ENCODE data around the gene ACSS3. TPM values are rescaled to one million over a fixed set of nuclear protein-coding genes. Genes with fewer than 3 reads are reported as not detected.
A peak's percentile ranks its signal among the peaks of the same experiment; 100 is the strongest.

ACSS3 gene
- total RNA-seq, 2 donors from 2014 or later = 28.3 to 29.4 TPM

DNA sequence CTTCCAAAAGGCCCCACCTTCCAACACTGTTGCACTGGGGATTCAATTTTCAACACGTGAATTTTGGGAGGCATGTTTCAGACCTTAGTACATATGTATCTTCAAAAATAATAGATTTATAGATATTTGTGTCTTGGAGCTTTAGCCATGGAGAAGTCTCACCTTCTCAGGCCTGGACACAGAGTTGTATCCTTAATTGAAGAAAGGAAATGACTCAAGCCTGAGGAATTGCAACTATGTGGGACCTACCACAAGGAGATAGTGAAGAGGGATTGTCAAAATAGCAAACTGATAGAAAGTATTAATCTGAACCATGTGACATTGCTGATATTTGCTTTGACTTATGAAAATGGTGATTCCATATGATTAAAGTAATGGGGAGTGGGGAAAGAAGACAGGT, 89.8 kb downstream of the ACSS3 start:
- no CpG with 5 or more reads among the region's 1 CpG for WGBS, 2 experiments (ENCODE audit: insufficient coverage in 1 of 2, insufficient read length in 1 of 2)
- peaks cover 11% of the 10 kb centered on the region for H3K4me1 ChIP-seq (ENCODE audit: control insufficient read depth, insufficient read depth, low read length)

DNA sequence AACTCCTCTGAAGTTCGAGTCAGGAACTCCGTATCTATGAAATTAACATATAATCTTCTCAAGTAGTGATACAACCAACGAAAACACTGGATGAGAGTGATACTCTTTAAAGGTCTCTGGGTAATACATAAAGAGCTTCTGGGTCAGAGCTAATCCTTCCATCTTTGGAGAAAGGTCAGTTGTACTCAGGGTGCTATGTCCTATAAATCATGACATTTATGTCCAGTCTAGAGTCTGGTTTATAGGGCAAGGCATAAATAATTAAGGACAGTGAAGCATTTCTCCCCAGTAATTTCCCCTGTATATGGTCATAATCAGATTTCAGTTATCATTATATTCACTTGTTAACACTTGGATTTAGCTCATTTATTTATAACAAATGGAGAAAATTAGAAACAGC, 90.6 kb downstream of the ACSS3 start:
- H3K9ac ChIP-seq (ENCODE audit: extremely low read depth, low read length, poor library complexity, severe bottlenecking) = no peak overlapping the region
- H3K4me3 ChIP-seq (ENCODE audit: low read length) = no peak overlapping the region
- H3K27me3 ChIP-seq (ENCODE audit: control insufficient read depth, insufficient read depth, low read length, poor library complexity, severe bottlenecking) = no peaks in the 10 kb centered on the region
- 95 to 100% methylated on average over 1 to 3 of the region's 3 CpGs for WGBS, 2 experiments (ENCODE audit: insufficient coverage in 1 of 2, insufficient read length in 1 of 2)
- Mint-ChIP-seq H3K27me3 (ENCODE audit: insufficient read depth) (no peaks in the 10 kb centered on the region), H3K4me1 (peaks cover 19% of the 10 kb centered on the region), H3K27ac (no peak overlapping the region), H3K4me3 (no peak overlapping the region), H3K9me3 (no peaks in the 10 kb centered on the region), H3K36me3 (ENCODE audit: low read depth) (peaks cover 12% of the 10 kb centered on the region)
- H3K4me1 ChIP-seq (ENCODE audit: control insufficient read depth, insufficient read depth, low read length) = peaks cover 11% of the 10 kb centered on the region
- no peak for DNase-seq
- H3K9me3 ChIP-seq (ENCODE audit: control insufficient read depth, low read length) = no peaks in the 10 kb centered on the region
- TF ChIP-seq, protein P1, sequence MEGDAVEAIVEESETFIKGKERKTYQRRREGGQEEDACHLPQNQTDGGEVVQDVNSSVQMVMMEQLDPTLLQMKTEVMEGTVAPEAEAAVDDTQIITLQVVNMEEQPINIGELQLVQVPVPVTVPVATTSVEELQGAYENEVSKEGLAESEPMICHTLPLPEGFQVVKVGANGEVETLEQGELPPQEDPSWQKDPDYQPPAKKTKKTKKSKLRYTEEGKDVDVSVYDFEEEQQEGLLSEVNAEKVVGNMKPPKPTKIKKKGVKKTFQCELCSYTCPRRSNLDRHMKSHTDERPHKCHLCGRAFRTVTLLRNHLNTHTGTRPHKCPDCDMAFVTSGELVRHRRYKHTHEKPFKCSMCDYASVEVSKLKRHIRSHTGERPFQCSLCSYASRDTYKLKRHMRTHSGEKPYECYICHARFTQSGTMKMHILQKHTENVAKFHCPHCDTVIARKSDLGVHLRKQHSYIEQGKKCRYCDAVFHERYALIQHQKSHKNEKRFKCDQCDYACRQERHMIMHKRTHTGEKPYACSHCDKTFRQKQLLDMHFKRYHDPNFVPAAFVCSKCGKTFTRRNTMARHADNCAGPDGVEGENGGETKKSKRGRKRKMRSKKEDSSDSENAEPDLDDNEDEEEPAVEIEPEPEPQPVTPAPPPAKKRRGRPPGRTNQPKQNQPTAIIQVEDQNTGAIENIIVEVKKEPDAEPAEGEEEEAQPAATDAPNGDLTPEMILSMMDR (conservative IDR thresholded peaks at IDR 0.05) = no peak
- H3K36me3 ChIP-seq (ENCODE audit: control insufficient read depth, insufficient read depth, low read length) = peaks cover 23% of the 10 kb centered on the region
- no peak overlapping the region for H3K27ac ChIP-seq (ENCODE audit: low read depth, low read length)

More for the DNA sequence above, 89.8 kb downstream of the ACSS3 start:
- peak; percentile 46 for DNase-seq
- Histone ChIP-seq H3K4me3 (ENCODE audit: low read length) (no peak overlapping the region), H3K36me3 (ENCODE audit: control insufficient read depth, insufficient read depth, low read length) (peaks cover 24% of the 10 kb centered on the region), H3K27ac (ENCODE audit: low read depth, low read length) (no peak overlapping the region), H3K9me3 (ENCODE audit: control insufficient read depth, low read length) (no peaks in the 10 kb centered on the region), H3K9ac (ENCODE audit: extremely low read depth, low read length, poor library complexity, severe bottlenecking) (no peak overlapping the region), H3K27me3 (ENCODE audit: control insufficient read depth, insufficient read depth, low read length, poor library complexity, severe bottlenecking) (no peaks in the 10 kb centered on the region)
- peaks cover 12% of the 10 kb centered on the region for H3K36me3 Mint-ChIP-seq (ENCODE audit: low read depth)
- H3K27ac Mint-ChIP-seq = no peak overlapping the region
- H3K9me3 Mint-ChIP-seq = no peaks in the 10 kb centered on the region
- peaks cover 19% of the 10 kb centered on the region for H3K4me1 Mint-ChIP-seq
- H3K27me3 Mint-ChIP-seq (ENCODE audit: insufficient read depth) = no peaks in the 10 kb centered on the region
- TF ChIP-seq, protein P1 (conservative IDR thresholded peaks at IDR 0.05) = no peak
- no peak overlapping the region for H3K4me3 Mint-ChIP-seq

DNA sequence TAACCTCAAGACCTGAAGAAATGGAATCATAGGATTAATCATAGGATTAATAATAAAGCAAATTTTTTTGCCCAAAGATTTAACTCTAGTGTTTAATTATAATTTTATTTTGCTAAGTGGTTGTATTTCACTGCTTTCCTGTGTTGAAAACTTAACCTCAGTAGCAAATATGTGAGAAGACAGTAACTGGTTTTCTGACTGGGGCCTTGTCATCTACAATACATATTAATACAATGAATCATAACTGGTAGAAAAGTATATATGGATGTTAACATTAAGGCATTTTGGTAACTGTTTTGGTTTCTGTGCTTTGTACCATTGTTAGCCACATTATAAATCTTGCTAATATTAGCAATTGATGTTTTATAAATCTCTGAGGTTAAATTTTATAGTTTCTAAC, 92.2 kb downstream of the ACSS3 start:
- no peaks in the 10 kb centered on the region for H3K9me3 Mint-ChIP-seq
- H3K4me3 Mint-ChIP-seq = no peak overlapping the region
- H3K27ac ChIP-seq (ENCODE audit: low read depth, low read length) = no peak overlapping the region
- TF ChIP-seq, protein P1 (conservative IDR thresholded peaks at IDR 0.05) = no peak
- H3K4me1 ChIP-seq (ENCODE audit: control insufficient read depth, insufficient read depth, low read length) = peaks cover 11% of the 10 kb centered on the region
- no peak overlapping the region for H3K27ac Mint-ChIP-seq
- H3K36me3 ChIP-seq (ENCODE audit: control insufficient read depth, insufficient read depth, low read length) = peaks cover 24% of the 10 kb centered on the region
- no peak for DNase-seq
- peaks cover 16% of the 10 kb centered on the region for H3K36me3 Mint-ChIP-seq (ENCODE audit: low read depth)
- no peak overlapping the region for H3K4me3 ChIP-seq (ENCODE audit: low read length)
- peaks cover 6% of the 10 kb centered on the region for H3K9me3 ChIP-seq (ENCODE audit: control insufficient read depth, low read length)
- no peaks in the 10 kb centered on the region for H3K27me3 Mint-ChIP-seq (ENCODE audit: insufficient read depth)
- H3K9ac ChIP-seq (ENCODE audit: extremely low read depth, low read length, poor library complexity, severe bottlenecking) = no peak overlapping the region
- peaks cover 19% of the 10 kb centered on the region for H3K4me1 Mint-ChIP-seq
- no peaks in the 10 kb centered on the region for H3K27me3 ChIP-seq (ENCODE audit: control insufficient read depth, insufficient read depth, low read length, poor library complexity, severe bottlenecking)

Data from endodermal cell (in vitro differentiated cells).